ENCODE measurements around the gene PNPLA8.
A peak's percentile ranks its signal among the peaks of the same experiment; 100 is the strongest.

Gene PNPLA8

DNA sequence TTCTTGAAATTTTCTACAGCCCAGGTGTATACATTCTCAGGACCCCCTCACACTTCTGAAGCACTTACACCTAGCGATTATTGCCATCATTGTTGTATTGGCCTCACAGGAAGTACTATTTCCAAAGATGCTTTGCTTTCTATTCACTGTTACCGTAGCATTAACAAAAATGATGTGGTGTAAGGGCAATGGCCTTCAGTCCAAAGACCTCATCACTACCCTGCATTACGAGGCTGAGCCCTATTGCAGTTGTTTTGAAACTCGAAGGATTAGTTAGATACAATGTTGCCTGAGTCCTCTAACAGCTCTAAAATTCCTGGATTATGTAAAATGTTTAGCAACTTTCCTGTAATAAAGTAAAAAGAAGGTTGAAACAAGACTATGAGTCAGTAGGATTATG lies 72.6 kb downstream of the PNPLA8 start:
- Histone ChIP-seq H3K4me2 (peak overlapping the region; percentile 80; the same call in 1 of the 2 replicates), H3K36me3 (ENCODE audit: insufficient read depth) (no peaks in the 10 kb centered on the region), H2AFZ (ENCODE audit: low read depth) (no peak overlapping the region), H3K9ac (no peak overlapping the region), H3K79me2 (ENCODE audit: insufficient read depth, low read depth) (peaks cover 66% of the 10 kb centered on the region; the same call in 1 of the 2 replicates), H3K27ac (no peak overlapping the region), H3K4me1 (ENCODE audit: low read depth, poor library complexity, severe bottlenecking) (peaks cover 34% of the 10 kb centered on the region), H3K4me3 (IDR thresholded peaks at IDR 0.05; ENCODE audit: insufficient read depth, low read depth, low read length) (no peak overlapping the region), H4K20me1 (ENCODE audit: insufficient read depth) (no peaks in the 10 kb centered on the region), H3K27me3 (ENCODE audit: insufficient read depth, low read depth) (no peaks in the 10 kb centered on the region)
- TF ChIP-seq, protein P1, sequence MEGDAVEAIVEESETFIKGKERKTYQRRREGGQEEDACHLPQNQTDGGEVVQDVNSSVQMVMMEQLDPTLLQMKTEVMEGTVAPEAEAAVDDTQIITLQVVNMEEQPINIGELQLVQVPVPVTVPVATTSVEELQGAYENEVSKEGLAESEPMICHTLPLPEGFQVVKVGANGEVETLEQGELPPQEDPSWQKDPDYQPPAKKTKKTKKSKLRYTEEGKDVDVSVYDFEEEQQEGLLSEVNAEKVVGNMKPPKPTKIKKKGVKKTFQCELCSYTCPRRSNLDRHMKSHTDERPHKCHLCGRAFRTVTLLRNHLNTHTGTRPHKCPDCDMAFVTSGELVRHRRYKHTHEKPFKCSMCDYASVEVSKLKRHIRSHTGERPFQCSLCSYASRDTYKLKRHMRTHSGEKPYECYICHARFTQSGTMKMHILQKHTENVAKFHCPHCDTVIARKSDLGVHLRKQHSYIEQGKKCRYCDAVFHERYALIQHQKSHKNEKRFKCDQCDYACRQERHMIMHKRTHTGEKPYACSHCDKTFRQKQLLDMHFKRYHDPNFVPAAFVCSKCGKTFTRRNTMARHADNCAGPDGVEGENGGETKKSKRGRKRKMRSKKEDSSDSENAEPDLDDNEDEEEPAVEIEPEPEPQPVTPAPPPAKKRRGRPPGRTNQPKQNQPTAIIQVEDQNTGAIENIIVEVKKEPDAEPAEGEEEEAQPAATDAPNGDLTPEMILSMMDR (conservative IDR thresholded peaks at IDR 0.05; ENCODE audit: low read depth, low read length) = no peak

DNA sequence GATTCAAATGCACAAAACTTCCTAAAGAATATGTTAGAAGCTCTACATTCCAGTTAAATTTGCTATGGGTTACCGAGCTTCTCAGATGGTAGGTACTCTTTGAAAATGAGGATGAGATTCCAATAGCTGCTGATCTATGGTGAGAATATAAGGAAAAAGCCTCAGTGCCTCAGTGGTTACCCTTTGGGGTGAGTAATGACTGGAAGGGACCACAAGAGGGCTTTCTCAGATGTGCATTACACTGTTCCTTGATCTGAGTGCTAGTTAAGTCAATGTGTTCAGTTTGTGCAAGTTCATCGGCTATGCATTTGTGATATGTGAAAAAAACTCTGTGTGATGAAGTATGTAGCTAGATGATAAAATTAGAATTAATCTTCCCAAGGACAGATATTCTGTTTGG lies 73.2 kb downstream of the PNPLA8 start:
- H3K4me3 ChIP-seq (IDR thresholded peaks at IDR 0.05; ENCODE audit: insufficient read depth, low read depth, low read length) = no peak overlapping the region
- no peak overlapping the region for H3K9ac ChIP-seq

DNA sequence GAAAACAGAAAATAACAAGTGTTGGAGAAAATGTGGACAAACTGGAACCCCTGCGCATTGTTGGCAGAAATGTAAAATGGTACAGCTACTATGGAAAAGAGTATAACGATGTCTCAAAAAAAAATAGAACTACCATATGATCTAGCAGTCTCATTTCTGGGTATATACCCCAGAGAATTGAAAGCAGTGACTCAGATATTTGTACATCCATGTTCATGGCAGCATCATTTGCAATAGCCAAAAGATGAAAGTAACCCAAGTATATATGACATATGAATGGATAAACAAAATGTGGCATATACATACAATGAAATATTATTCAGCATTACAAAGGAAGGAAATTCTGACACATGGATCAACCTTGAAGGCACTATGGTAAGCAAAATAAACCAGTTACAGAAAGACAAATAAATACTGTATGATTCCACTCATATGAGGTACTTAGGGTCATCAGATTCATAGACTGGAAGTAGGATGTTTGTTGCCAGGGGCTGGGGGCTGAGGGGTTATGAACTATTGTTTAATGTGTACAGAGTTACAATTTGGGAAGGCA lies 74.6 kb downstream of the PNPLA8 start:
- peaks cover 30% of the 10 kb centered on the region for H3K4me1 ChIP-seq (ENCODE audit: low read depth, poor library complexity, severe bottlenecking)
- H3K79me2 ChIP-seq (ENCODE audit: insufficient read depth, low read depth) = peaks cover 80% of the 10 kb centered on the region; the same call in 1 of the 2 replicates
- no peaks in the 10 kb centered on the region for H3K36me3 ChIP-seq (ENCODE audit: insufficient read depth)
- H4K20me1 ChIP-seq (ENCODE audit: insufficient read depth) = no peaks in the 10 kb centered on the region
- H3K27me3 ChIP-seq (ENCODE audit: insufficient read depth, low read depth) = no peaks in the 10 kb centered on the region
- TF ChIP-seq, protein P1 (conservative IDR thresholded peaks at IDR 0.05; ENCODE audit: low read depth, low read length) = no peak
- no peak overlapping the region for H2AFZ ChIP-seq (ENCODE audit: low read depth)
- H3K27ac ChIP-seq = no peak overlapping the region
- no peak overlapping the region for H3K9ac ChIP-seq
- no peak overlapping the region for H3K4me3 ChIP-seq (IDR thresholded peaks at IDR 0.05; ENCODE audit: insufficient read depth, low read depth, low read length)
- no peak overlapping the region for H3K4me2 ChIP-seq

More for the DNA sequence above, 73.2 kb downstream of the PNPLA8 start:
- no peak overlapping the region for H2AFZ ChIP-seq (ENCODE audit: low read depth)
- H3K27ac ChIP-seq = no peak overlapping the region
- H3K27me3 ChIP-seq (ENCODE audit: insufficient read depth, low read depth) = no peaks in the 10 kb centered on the region
- H3K4me2 ChIP-seq = no peak overlapping the region; the same call in 1 of the 2 replicates
- no peaks in the 10 kb centered on the region for H3K36me3 ChIP-seq (ENCODE audit: insufficient read depth)
- peaks cover 34% of the 10 kb centered on the region for H3K4me1 ChIP-seq (ENCODE audit: low read depth, poor library complexity, severe bottlenecking)
- no peaks in the 10 kb centered on the region for H4K20me1 ChIP-seq (ENCODE audit: insufficient read depth)
- TF ChIP-seq, protein P1 (conservative IDR thresholded peaks at IDR 0.05; ENCODE audit: low read depth, low read length) = peak; percentile 78
- peaks cover 73% of the 10 kb centered on the region; the same call in 1 of the 2 replicates for H3K79me2 ChIP-seq (ENCODE audit: insufficient read depth, low read depth)

DNA sequence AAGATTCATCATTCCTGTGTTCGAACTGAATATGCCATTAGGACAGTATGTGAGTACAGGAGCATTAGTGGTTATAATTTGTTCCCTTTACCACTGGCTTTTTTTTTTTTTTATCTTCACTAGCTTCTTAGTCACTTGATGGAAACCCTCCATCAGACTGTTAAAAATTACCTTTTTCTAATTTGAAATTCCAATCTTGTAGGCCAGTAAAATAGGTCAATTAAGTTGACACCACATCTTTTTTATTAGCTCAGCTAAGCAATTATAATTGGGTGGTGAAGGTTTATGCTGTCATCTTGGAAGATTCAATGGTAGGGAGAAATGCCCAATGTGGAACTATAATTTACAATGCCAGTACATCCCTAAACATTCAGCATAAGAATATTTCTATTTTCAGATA lies 75.8 kb downstream of the PNPLA8 start:
- Histone ChIP-seq H3K4me3 (IDR thresholded peaks at IDR 0.05; ENCODE audit: insufficient read depth, low read depth, low read length) (no peak overlapping the region), H3K9ac (no peak overlapping the region), H3K4me1 (ENCODE audit: low read depth, poor library complexity, severe bottlenecking) (peaks cover 30% of the 10 kb centered on the region), H3K4me2 (no peak overlapping the region), H4K20me1 (ENCODE audit: insufficient read depth) (no peaks in the 10 kb centered on the region), H2AFZ (ENCODE audit: low read depth) (no peak overlapping the region), H3K27ac (no peak overlapping the region), H3K79me2 (ENCODE audit: insufficient read depth, low read depth) (peaks cover 81% of the 10 kb centered on the region; the same call in 1 of the 2 replicates), H3K27me3 (ENCODE audit: insufficient read depth, low read depth) (no peaks in the 10 kb centered on the region), H3K36me3 (ENCODE audit: insufficient read depth) (no peaks in the 10 kb centered on the region)
- TF ChIP-seq, protein P1 (conservative IDR thresholded peaks at IDR 0.05; ENCODE audit: low read depth, low read length) = no peak

Measured in KMS-11 (cell line).